ENCODE results near the gene KCNQ2.

The KCNQ2 gene

DNA sequence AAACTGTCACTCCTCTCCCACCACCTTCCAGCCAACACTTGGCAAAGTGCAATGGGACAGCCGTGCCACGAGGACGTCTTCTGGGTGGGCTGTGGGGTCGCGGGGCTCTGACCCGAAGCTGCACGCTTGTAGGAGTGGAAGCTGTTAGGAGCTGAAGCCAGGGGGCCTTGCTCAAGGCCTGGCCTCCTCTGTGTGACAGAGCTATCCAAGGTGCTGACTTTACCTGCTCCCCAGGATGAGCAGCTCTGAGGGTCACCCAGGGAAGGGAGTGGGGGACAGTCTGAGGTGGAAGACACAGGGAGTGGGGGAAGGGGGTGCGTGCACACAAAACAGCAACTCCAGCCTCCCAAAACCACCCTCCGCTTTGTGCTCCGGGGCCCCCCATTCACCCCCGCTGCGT is 93.8 kb downstream of the KCNQ2 start:
- H3K9me3 ChIP-seq (ENCODE audit: control insufficient read depth in 5 of 5, low read length in 5 of 5) = no peaks in the 10 kb centered on the region
- H3K27ac ChIP-seq (ENCODE audit: low read depth, low read length) = no peak overlapping the region
- no peak overlapping the region for H3K9ac ChIP-seq (ENCODE audit: low read length in 5 of 5)
- H3K27me3 ChIP-seq (ENCODE audit: control insufficient read depth in 5 of 5, insufficient read depth in 4 of 5, low read length in 5 of 5) = peaks cover 30 to 71% (median 59%) of the 10 kb centered on the region in 5 donors
- no peaks in the 10 kb centered on the region for H3K4me1 ChIP-seq (ENCODE audit: control insufficient read depth in 5 of 5, insufficient read depth in 5 of 5, low read length in 5 of 5)
- H3K4me3 ChIP-seq (ENCODE audit: low read depth in 1 of 5, low read length in 5 of 5) = no peak overlapping the region
- H3K36me3 ChIP-seq (ENCODE audit: control insufficient read depth in 5 of 5, insufficient read depth in 5 of 5, low read length in 5 of 5) = no peaks in the 10 kb centered on the region

- no peaks in the 10 kb centered on the region for H3K36me3 ChIP-seq (ENCODE audit: control insufficient read depth in 5 of 5, insufficient read depth in 5 of 5, low read length in 5 of 5)
- H3K9ac ChIP-seq (ENCODE audit: low read length in 5 of 5) = no peak overlapping the region
- no peak overlapping the region for H3K27ac ChIP-seq (ENCODE audit: low read depth, low read length)
- no peak overlapping the region for H3K4me3 ChIP-seq (ENCODE audit: low read depth in 1 of 5, low read length in 5 of 5)
- no peaks in the 10 kb centered on the region for H3K4me1 ChIP-seq (ENCODE audit: control insufficient read depth in 5 of 5, insufficient read depth in 5 of 5, low read length in 5 of 5)
- no peaks in the 10 kb centered on the region for H3K9me3 ChIP-seq (ENCODE audit: control insufficient read depth in 5 of 5, low read length in 5 of 5)
- peaks cover 30 to 72% (median 64%) of the 10 kb centered on the region in 5 donors for H3K27me3 ChIP-seq (ENCODE audit: control insufficient read depth in 5 of 5, insufficient read depth in 4 of 5, low read length in 5 of 5)
Measured at GRCh38 chr20:63377951-63378381, 94.5 kb downstream of the KCNQ2 start.

GRCh38 chr20:63377256-63377941 is 95.1 kb downstream of the KCNQ2 start:
- H3K27ac ChIP-seq (ENCODE audit: low read depth, low read length) = no peak overlapping the region
- H3K36me3 ChIP-seq (ENCODE audit: control insufficient read depth in 5 of 5, insufficient read depth in 5 of 5, low read length in 5 of 5) = no peaks in the 10 kb centered on the region
- no peaks in the 10 kb centered on the region for H3K4me1 ChIP-seq (ENCODE audit: control insufficient read depth in 5 of 5, insufficient read depth in 5 of 5, low read length in 5 of 5)
- peaks cover 30 to 74% (median 65%) of the 10 kb centered on the region in 5 donors for H3K27me3 ChIP-seq (ENCODE audit: control insufficient read depth in 5 of 5, insufficient read depth in 4 of 5, low read length in 5 of 5)
- no peak overlapping the region for H3K9ac ChIP-seq (ENCODE audit: low read length in 5 of 5)
- no peak overlapping the region for H3K4me3 ChIP-seq (ENCODE audit: low read depth in 1 of 5, low read length in 5 of 5)
- H3K9me3 ChIP-seq (ENCODE audit: control insufficient read depth in 5 of 5, low read length in 5 of 5) = no peaks in the 10 kb centered on the region

- H3K9ac ChIP-seq (ENCODE audit: low read length in 5 of 5) = no peak overlapping the region
- H3K27me3 ChIP-seq (ENCODE audit: control insufficient read depth in 5 of 5, insufficient read depth in 4 of 5, low read length in 5 of 5) = peaks cover 30 to 76% (median 65%) of the 10 kb centered on the region in 5 donors
- H3K4me1 ChIP-seq (ENCODE audit: control insufficient read depth in 5 of 5, insufficient read depth in 5 of 5, low read length in 5 of 5) = no peaks in the 10 kb centered on the region
- H3K27ac ChIP-seq (ENCODE audit: low read depth, low read length) = no peak overlapping the region
- no peak overlapping the region for H3K4me3 ChIP-seq (ENCODE audit: low read depth in 1 of 5, low read length in 5 of 5)
- H3K9me3 ChIP-seq (ENCODE audit: control insufficient read depth in 5 of 5, low read length in 5 of 5) = no peaks in the 10 kb centered on the region
- no peaks in the 10 kb centered on the region for H3K36me3 ChIP-seq (ENCODE audit: control insufficient read depth in 5 of 5, insufficient read depth in 5 of 5, low read length in 5 of 5)
Measured at GRCh38 chr20:63376283-63377250, 95.9 kb downstream of the KCNQ2 start.

DNA sequence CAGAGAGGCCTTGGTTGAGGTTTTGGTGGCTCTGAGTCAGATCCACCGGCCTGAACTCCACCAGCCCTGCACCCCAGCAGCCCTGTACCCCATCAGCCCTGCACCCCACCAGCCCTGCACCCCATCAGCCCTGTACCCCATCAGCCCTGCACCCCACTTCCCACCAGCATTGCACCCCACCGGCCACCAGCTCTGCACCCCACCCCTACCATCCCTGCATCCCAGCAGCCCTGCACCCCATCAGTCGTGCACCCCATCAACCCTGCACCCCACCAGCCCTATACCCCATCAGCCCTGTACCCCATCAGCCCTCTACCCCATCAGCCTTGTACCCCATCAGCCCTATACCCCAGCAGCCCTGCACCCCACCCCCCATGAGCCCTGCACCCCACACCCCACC is 97.0 kb downstream of the KCNQ2 start:
- Histone ChIP-seq H3K4me1 (ENCODE audit: control insufficient read depth in 5 of 5, insufficient read depth in 5 of 5, low read length in 5 of 5) (no peaks in the 10 kb centered on the region), H3K9ac (ENCODE audit: low read length in 5 of 5) (no peak overlapping the region), H3K36me3 (ENCODE audit: control insufficient read depth in 5 of 5, insufficient read depth in 5 of 5, low read length in 5 of 5) (no peaks in the 10 kb centered on the region), H3K27ac (ENCODE audit: low read depth, low read length) (no peak overlapping the region), H3K9me3 (ENCODE audit: control insufficient read depth in 5 of 5, low read length in 5 of 5) (no peaks in the 10 kb centered on the region), H3K27me3 (ENCODE audit: control insufficient read depth in 5 of 5, insufficient read depth in 4 of 5, low read length in 5 of 5) (peaks cover 32 to 77% (median 70%) of the 10 kb centered on the region in 5 donors), H3K4me3 (ENCODE audit: low read depth in 1 of 5, low read length in 5 of 5) (no peak overlapping the region)

DNA sequence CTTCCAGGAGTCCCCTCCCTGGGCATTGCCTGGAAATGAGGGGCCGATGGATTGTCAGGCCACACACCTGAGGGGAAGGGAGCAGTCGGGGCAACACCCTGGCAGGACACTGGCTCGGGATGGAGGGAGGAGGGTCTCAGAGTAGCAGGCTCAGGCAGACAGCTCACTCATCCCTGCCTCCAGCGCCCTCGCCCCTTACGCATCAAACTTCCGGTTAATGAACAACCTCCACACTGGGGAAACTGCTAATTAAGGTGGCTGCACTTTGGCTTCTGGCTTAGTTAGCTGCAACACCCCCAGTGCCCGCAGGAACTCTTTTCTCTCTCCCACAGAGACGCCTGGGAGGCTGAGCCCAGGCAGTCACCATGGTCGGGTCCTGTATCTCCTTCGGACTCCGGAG is 98.0 kb downstream of the KCNQ2 start:
- Histone ChIP-seq H3K9ac (ENCODE audit: low read length in 5 of 5) (no peak overlapping the region), H3K4me3 (ENCODE audit: low read depth in 1 of 5, low read length in 5 of 5) (no peak overlapping the region), H3K4me1 (ENCODE audit: control insufficient read depth in 5 of 5, insufficient read depth in 5 of 5, low read length in 5 of 5) (no peaks in the 10 kb centered on the region), H3K36me3 (ENCODE audit: control insufficient read depth in 5 of 5, insufficient read depth in 5 of 5, low read length in 5 of 5) (no peaks in the 10 kb centered on the region), H3K27ac (ENCODE audit: low read depth, low read length) (no peak overlapping the region), H3K9me3 (ENCODE audit: control insufficient read depth in 5 of 5, low read length in 5 of 5) (no peaks in the 10 kb centered on the region), H3K27me3 (ENCODE audit: control insufficient read depth in 5 of 5, insufficient read depth in 4 of 5, low read length in 5 of 5) (peaks cover 37 to 72% (median 67%) of the 10 kb centered on the region in 5 donors)

GRCh38 chr20:63373996-63374395 is 98.5 kb downstream of the KCNQ2 start:
- Histone ChIP-seq H3K27me3 (ENCODE audit: control insufficient read depth in 5 of 5, insufficient read depth in 4 of 5, low read length in 5 of 5) (peaks cover 37 to 72% (median 67%) of the 10 kb centered on the region in 5 donors), H3K27ac (ENCODE audit: low read depth, low read length) (no peak overlapping the region)

DNA sequence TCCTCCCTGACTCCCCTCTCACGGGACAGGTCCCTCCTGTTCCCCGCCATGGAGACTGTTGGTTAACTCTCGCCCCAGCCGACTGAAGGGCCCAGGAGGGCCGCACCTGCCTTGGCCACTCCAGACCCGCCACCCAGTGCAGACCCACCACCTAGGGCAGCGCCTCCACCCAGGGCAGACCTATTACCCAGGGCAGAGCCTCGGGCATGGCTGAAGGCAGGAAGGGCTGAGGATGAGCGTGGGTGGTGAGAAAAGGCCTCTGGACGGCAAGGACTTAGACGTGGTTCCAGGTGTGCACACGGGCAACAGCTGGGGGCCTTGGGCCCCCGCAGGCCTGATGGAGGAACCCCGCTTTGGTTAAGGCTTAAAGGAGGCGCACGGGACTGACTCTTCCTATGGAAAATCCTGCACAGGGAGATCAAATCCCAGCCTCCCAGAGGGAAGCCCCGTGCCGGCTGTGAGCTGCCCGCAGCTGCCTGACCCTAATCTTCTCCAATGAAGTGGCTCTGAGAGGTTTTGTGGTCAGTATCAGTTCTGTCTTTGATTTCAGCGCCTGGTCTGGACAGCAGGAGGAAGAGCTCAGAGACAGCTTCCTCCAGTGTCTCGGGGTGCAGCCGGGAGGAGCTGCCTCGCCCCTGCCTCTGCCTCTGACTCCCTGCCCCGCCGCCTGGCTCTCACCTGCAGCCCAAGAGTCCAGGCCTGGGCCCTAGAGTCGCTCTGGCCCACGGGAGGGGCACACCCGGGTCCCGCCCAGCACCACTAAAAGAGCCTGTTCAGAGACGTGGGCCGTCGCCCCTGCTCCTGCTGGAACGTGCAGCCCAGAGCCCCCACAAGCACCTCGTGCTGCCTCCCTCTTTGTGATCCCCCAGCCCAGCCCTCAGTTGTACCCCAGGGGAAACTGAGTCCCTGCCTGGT is 99.2 kb downstream of the KCNQ2 start:
- Histone ChIP-seq H3K27ac (ENCODE audit: low read depth, low read length) (no peak overlapping the region), H3K9me3 (ENCODE audit: control insufficient read depth in 5 of 5, low read length in 5 of 5) (no peaks in the 10 kb centered on the region), H3K4me3 (ENCODE audit: low read depth in 1 of 5, low read length in 5 of 5) (no peak overlapping the region), H3K36me3 (ENCODE audit: control insufficient read depth in 5 of 5, insufficient read depth in 5 of 5, low read length in 5 of 5) (no peaks in the 10 kb centered on the region), H3K27me3 (ENCODE audit: control insufficient read depth in 5 of 5, insufficient read depth in 4 of 5, low read length in 5 of 5) (peaks cover 37 to 71% (median 60%) of the 10 kb centered on the region in 5 donors), H3K4me1 (ENCODE audit: control insufficient read depth in 5 of 5, insufficient read depth in 5 of 5, low read length in 5 of 5) (no peaks in the 10 kb centered on the region), H3K9ac (ENCODE audit: low read length in 5 of 5) (no peak overlapping the region)

More at GRCh38 chr20:63373996-63374395, 98.5 kb downstream of the KCNQ2 start:
- Histone ChIP-seq H3K4me3 (ENCODE audit: low read depth in 1 of 5, low read length in 5 of 5) (no peak overlapping the region), H3K36me3 (ENCODE audit: control insufficient read depth in 5 of 5, insufficient read depth in 5 of 5, low read length in 5 of 5) (no peaks in the 10 kb centered on the region), H3K9me3 (ENCODE audit: control insufficient read depth in 5 of 5, low read length in 5 of 5) (no peaks in the 10 kb centered on the region), H3K4me1 (ENCODE audit: control insufficient read depth in 5 of 5, insufficient read depth in 5 of 5, low read length in 5 of 5) (no peaks in the 10 kb centered on the region), H3K9ac (ENCODE audit: low read length in 5 of 5) (no peak overlapping the region)

GRCh38 chr20:63371291-63371865 is 101.1 kb downstream of the KCNQ2 start:
- H3K4me1 ChIP-seq (ENCODE audit: control insufficient read depth in 5 of 5, insufficient read depth in 5 of 5, low read length in 5 of 5) = no peaks in the 10 kb centered on the region
- peaks cover 22 to 63% (median 46%) of the 10 kb centered on the region in 5 donors for H3K27me3 ChIP-seq (ENCODE audit: control insufficient read depth in 5 of 5, insufficient read depth in 4 of 5, low read length in 5 of 5)
- H3K27ac ChIP-seq (ENCODE audit: low read depth, low read length) = no peak overlapping the region
- no peaks in the 10 kb centered on the region for H3K9me3 ChIP-seq (ENCODE audit: control insufficient read depth in 5 of 5, low read length in 5 of 5)
- no peak overlapping the region for H3K9ac ChIP-seq (ENCODE audit: low read length in 5 of 5)
- no peak overlapping the region for H3K4me3 ChIP-seq (ENCODE audit: low read depth in 1 of 5, low read length in 5 of 5)
- no peaks in the 10 kb centered on the region for H3K36me3 ChIP-seq (ENCODE audit: control insufficient read depth in 5 of 5, insufficient read depth in 5 of 5, low read length in 5 of 5)
